ENCODE results near the gene KLK13. TPM values are rescaled to one million over a fixed set of nuclear protein-coding genes. Genes with fewer than 3 reads are reported as not detected.

KLK13 gene
- not detected for polyA plus RNA-seq (2012; ENCODE audit: insufficient read length, low read depth)

- TF ChIP-seq REST (IDR thresholded peaks at IDR 0.05; ENCODE audit: insufficient read depth in 1 of 2, low read depth in 2 of 2, low read length in 2 of 2) = no peak
- TF ChIP-seq POLR2AphosphoS5 (IDR thresholded peaks at IDR 0.05; ENCODE audit: low read depth, low read length) = no peak
- TF ChIP-seq TAF1 (IDR thresholded peaks at IDR 0.05; ENCODE audit: borderline replicate concordance, insufficient read depth, low read length) = no peak
- no peak for TF ChIP-seq FOXP2 (optimal IDR thresholded peaks at IDR 0.05; ENCODE audit: borderline replicate concordance, extremely low read depth, extremely low read length, insufficient read depth)
- no peak for TF ChIP-seq SIN3A (IDR thresholded peaks at IDR 0.05; ENCODE audit: borderline replicate concordance, insufficient read depth, low read length)
Observed at GRCh38 chr19:51064534-51065220, at the start of gene KLK13. Gene KLK13 (minus strand): TSS chr19:51065092. CDS start chr19:51065067, 25 bp downstream.

- TF ChIP-seq FOXP2 (optimal IDR thresholded peaks at IDR 0.05; ENCODE audit: borderline replicate concordance, extremely low read depth, extremely low read length, insufficient read depth) = no peak
- TF ChIP-seq REST (IDR thresholded peaks at IDR 0.05; ENCODE audit: insufficient read depth in 1 of 2, low read depth in 2 of 2, low read length in 2 of 2) = no peak
- TF ChIP-seq TAF1 (IDR thresholded peaks at IDR 0.05; ENCODE audit: borderline replicate concordance, insufficient read depth, low read length) = no peak
- TF ChIP-seq POLR2AphosphoS5 (IDR thresholded peaks at IDR 0.05; ENCODE audit: low read depth, low read length) = no peak
- TF ChIP-seq SIN3A (IDR thresholded peaks at IDR 0.05; ENCODE audit: borderline replicate concordance, insufficient read depth, low read length) = no peak
Observed at GRCh38 chr19:51114087-51114729, 49.3 kb upstream of the KLK13 start.

GRCh38 chr19:51111606-51112005, 46.7 kb upstream of the KLK13 start:
- TF ChIP-seq POLR2AphosphoS5 (IDR thresholded peaks at IDR 0.05; ENCODE audit: low read depth, low read length) (no peak), REST (IDR thresholded peaks at IDR 0.05; ENCODE audit: insufficient read depth in 1 of 2, low read depth in 2 of 2, low read length in 2 of 2) (no peak), FOXP2 (optimal IDR thresholded peaks at IDR 0.05; ENCODE audit: borderline replicate concordance, extremely low read depth, extremely low read length, insufficient read depth) (no peak)

- TF ChIP-seq TAF1 (IDR thresholded peaks at IDR 0.05; ENCODE audit: borderline replicate concordance, insufficient read depth, low read length) = no peak
- no peak for TF ChIP-seq REST (IDR thresholded peaks at IDR 0.05; ENCODE audit: insufficient read depth in 1 of 2, low read depth in 2 of 2, low read length in 2 of 2)
- no peak for TF ChIP-seq POLR2AphosphoS5 (IDR thresholded peaks at IDR 0.05; ENCODE audit: low read depth, low read length)
- TF ChIP-seq SIN3A (IDR thresholded peaks at IDR 0.05; ENCODE audit: borderline replicate concordance, insufficient read depth, low read length) = no peak
- no peak for TF ChIP-seq FOXP2 (optimal IDR thresholded peaks at IDR 0.05; ENCODE audit: borderline replicate concordance, extremely low read depth, extremely low read length, insufficient read depth)
Observed at GRCh38 chr19:51110666-51110971, 45.7 kb upstream of the KLK13 start.
